Liver (tissue), 9 donors: ENCODE results near the gene EME1. TPM values are rescaled to one million over a fixed set of nuclear protein-coding genes. Genes with fewer than 3 reads are reported as not detected.

Source experiments
- DNase-seq: peaks from one replicate; pipeline ENCODE4 v3.0.0-alpha.2; 2017; ENCODE audit warnings: low spot score
- H3K27ac ChIP-seq, 2 donors: one replicate each; pipeline ENCODE4 v1.7.0; 2013; ENCODE audit warnings: inconsistent platforms in 2 of 2, low read length in 2 of 2, control low read depth in 1 of 2, low read depth in 1 of 2, mild to moderate bottlenecking in 1 of 2
- H3K27me3 ChIP-seq, 4 donors: one replicate each; pipeline versions ENCODE4 v1.6.1 to v1.7.0; 2013; ENCODE audit warnings: low read length in 3 of 4, inconsistent platforms in 1 of 4, mild to moderate bottlenecking in 1 of 4, moderate library complexity in 1 of 4; ENCODE audit not compliant: control insufficient read depth in 4 of 4, insufficient read depth in 4 of 4
- H3K36me3 ChIP-seq, 4 donors: one replicate each; pipeline versions ENCODE4 v1.6.1 to v1.7.0; 2013; ENCODE audit warnings: low read length in 3 of 4, mild to moderate bottlenecking in 3 of 4, low read depth in 1 of 4, moderate library complexity in 1 of 4; ENCODE audit not compliant: control insufficient read depth in 4 of 4, insufficient read depth in 3 of 4
- H3K4me1 ChIP-seq, 4 donors: one replicate each; pipeline versions ENCODE4 v1.6.1 to v1.7.0; 2013; ENCODE audit warnings: low read length in 3 of 4, mild to moderate bottlenecking in 3 of 4, moderate library complexity in 1 of 4; ENCODE audit not compliant: control insufficient read depth in 4 of 4, insufficient read depth in 4 of 4
- H3K4me3 ChIP-seq, 3 donors: one replicate each; pipeline versions ENCODE4 v1.6.1 to v1.7.0; 2013; ENCODE audit warnings: low read length in 3 of 3, control low read depth in 1 of 3, low read depth in 1 of 3, mild to moderate bottlenecking in 1 of 3
- H3K9ac ChIP-seq, 2 donors: one replicate each; pipeline ENCODE4 v1.7.0; 2013; ENCODE audit warnings: low read length in 2 of 2, mild to moderate bottlenecking in 2 of 2, moderate library complexity in 2 of 2, control low read depth in 1 of 2, low read depth in 1 of 2
- H3K9me3 ChIP-seq, 4 donors: one replicate each; pipeline versions ENCODE4 v1.6.1 to v1.7.0; 2013; ENCODE audit warnings: low read length in 3 of 4; ENCODE audit not compliant: control insufficient read depth in 4 of 4
- CTCF ChIP-seq: fragments of 150-350 bp; IDR thresholded peaks from 2 replicates; pipeline ENCODE4 v1.5.1; 2017; ENCODE audit warnings: improper control_type of control experiment, low read depth, low read length; ENCODE audit not compliant: missing input control
- EGR1 ChIP-seq, 2 donors: IDR thresholded peaks; 2 replicates each; pipeline ENCODE4 v1.6.1; 2016 to 2018; ENCODE audit warnings: antibody characterized with exemption in 2 of 2, low read depth in 2 of 2
- FOXA1 ChIP-seq: IDR thresholded peaks from 2 replicates; pipeline ENCODE4 v1.6.1; 2016; ENCODE audit warnings: antibody characterized with exemption
- FOXA2 ChIP-seq: IDR thresholded peaks from 2 replicates; pipeline ENCODE4 v1.6.1; 2016; ENCODE audit warnings: antibody characterized with exemption
- GABPA ChIP-seq, 2 donors: IDR thresholded peaks in 1 of 2; conservative IDR thresholded peaks in 1 of 2; 2 replicates each; pipeline ENCODE4 v1.6.1; 2016; ENCODE audit warnings: antibody characterized with exemption in 2 of 2, mild to moderate bottlenecking in 1 of 2, moderate library complexity in 1 of 2
- HNF4A ChIP-seq, 2 donors: conservative IDR thresholded peaks; 2 replicates each; pipeline ENCODE4 v1.6.1; 2016; ENCODE audit warnings: antibody characterized with exemption in 2 of 2, mild to moderate bottlenecking in 2 of 2
- HNF4G ChIP-seq: IDR thresholded peaks from 2 replicates; pipeline ENCODE4 v1.6.1; 2016; ENCODE audit warnings: antibody characterized with exemption
- JUND ChIP-seq, 2 donors: IDR thresholded peaks; 2 replicates each; pipeline ENCODE4 v1.6.1; 2016; ENCODE audit warnings: antibody characterized with exemption in 2 of 2
- NR2F2 ChIP-seq: IDR thresholded peaks from 2 replicates; pipeline ENCODE4 v1.6.1; 2016; ENCODE audit warnings: antibody characterized with exemption
- RAD21 ChIP-seq, 2 donors: IDR thresholded peaks; 2 replicates each; pipeline ENCODE4 v1.6.1; 2016; ENCODE audit warnings: antibody characterized with exemption in 2 of 2, mild to moderate bottlenecking in 2 of 2
- SP1 ChIP-seq: IDR thresholded peaks from 2 replicates; pipeline ENCODE4 v1.6.1; 2018; ENCODE audit warnings: antibody characterized with exemption, mild to moderate bottlenecking
- YY1 ChIP-seq: IDR thresholded peaks from 2 replicates; pipeline ENCODE4 v1.6.1; 2016; ENCODE audit warnings: antibody characterized with exemption, mild to moderate bottlenecking
- WGBS: extraction: QIAGEN DNeasy Blood & Tissue Kit; methylation state at CpG from one replicate; pipeline ENCODE4 v1.1.7; 2013; 5-methylcytosine and 5-hydroxymethylcytosine counted together
- polyA plus RNA-seq, 2 donors: library from polyadenylated mRNA; stranded (reverse) in 1 of 2; unstranded in 1 of 2; fragments of 200-250 nt in 1 of 2; fragments of >200 nt in 1 of 2; fragmentation: Nextera tagmentation in 1 of 2; extraction: Ambion mirVana in 1 of 2; gene quantifications; one replicate each; pipeline versions ENCODE4 v1.2.1 to v1.2.3, GENCODE V29; 2013 to 2015
- total RNA-seq, 2 donors: library from RNA; depleted of rRNA; stranded (reverse); fragments of >200 nt; gene quantifications; one replicate each; pipeline ENCODE4 v1.2.3, GENCODE V29; 2014
- TF ChIP-seq, protein P1 (sequence below): IDR thresholded peaks from 2 replicates; pipeline ENCODE4 v1.6.1; 2016; ENCODE audit warnings: antibody characterized with exemption
- TF ChIP-seq, protein P2 (sequence below): IDR thresholded peaks from 2 replicates; pipeline ENCODE4 v1.6.1; 2016; ENCODE audit warnings: antibody characterized with exemption, mild to moderate bottlenecking
- donor health status: healthy.
- donor health status: healthy.
- donor health status: healthy.
- donor health status: healthy.
- donor health status: healthy.

EME1 gene
- total and polyA plus RNA-seq, 4 donors: 0.08 to 3.4 (median 0.35) TPM

DNA sequence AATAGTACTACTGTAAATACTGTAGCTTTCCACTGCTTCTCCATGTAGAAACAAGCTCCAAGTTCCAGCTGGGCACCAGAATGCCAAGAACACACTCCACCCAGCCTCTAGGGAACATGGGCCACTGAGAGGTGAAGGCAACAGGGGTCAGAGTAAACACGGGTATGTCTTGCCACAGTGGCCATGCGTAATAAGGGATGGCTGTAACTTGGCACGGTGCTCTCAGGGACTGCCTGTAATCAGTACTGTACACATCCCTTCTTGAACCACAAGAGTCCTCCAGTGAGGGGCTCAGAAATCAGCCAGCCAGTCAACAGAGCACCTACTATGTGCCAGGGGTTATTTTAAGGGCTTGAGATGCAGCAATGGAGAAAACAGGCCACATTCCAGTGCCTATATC lies 13.5 kb downstream of the EME1 start:
- Histone ChIP-seq H3K4me3 (no peak overlapping the region), H3K36me3 (peaks cover 16 to 96% (median 78%) of the 10 kb centered on the region in 4 donors), H3K27me3 (no peaks in the 10 kb centered on the region), H3K27ac (no peak overlapping the region), H3K9me3 (no peaks in the 10 kb centered on the region), H3K9ac (no peak overlapping the region), H3K4me1 (no peaks in the 10 kb centered on the region)
- TF ChIP-seq NR2F2 (no peak), EGR1 (IDR thresholded peaks at IDR 0.05; ENCODE audit: low read depth in 2 of 2) (no peak), SP1 (no peak), CTCF (no peak), YY1 (no peak), JUND (IDR thresholded peaks at IDR 0.05) (no peak), RAD21 (IDR thresholded peaks at IDR 0.05) (no peak), FOXA2 (no peak), GABPA (IDR thresholded peaks at IDR 0.05 in 1 of 2, conservative IDR thresholded peaks at IDR 0.05 in 1 of 2) (no peak), HNF4G (no peak), HNF4A (conservative IDR thresholded peaks at IDR 0.05) (no peak)
- TF ChIP-seq, protein P1, sequence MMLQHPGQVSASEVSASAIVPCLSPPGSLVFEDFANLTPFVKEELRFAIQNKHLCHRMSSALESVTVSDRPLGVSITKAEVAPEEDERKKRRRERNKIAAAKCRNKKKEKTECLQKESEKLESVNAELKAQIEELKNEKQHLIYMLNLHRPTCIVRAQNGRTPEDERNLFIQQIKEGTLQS: no peak
- TF ChIP-seq, protein P2, sequence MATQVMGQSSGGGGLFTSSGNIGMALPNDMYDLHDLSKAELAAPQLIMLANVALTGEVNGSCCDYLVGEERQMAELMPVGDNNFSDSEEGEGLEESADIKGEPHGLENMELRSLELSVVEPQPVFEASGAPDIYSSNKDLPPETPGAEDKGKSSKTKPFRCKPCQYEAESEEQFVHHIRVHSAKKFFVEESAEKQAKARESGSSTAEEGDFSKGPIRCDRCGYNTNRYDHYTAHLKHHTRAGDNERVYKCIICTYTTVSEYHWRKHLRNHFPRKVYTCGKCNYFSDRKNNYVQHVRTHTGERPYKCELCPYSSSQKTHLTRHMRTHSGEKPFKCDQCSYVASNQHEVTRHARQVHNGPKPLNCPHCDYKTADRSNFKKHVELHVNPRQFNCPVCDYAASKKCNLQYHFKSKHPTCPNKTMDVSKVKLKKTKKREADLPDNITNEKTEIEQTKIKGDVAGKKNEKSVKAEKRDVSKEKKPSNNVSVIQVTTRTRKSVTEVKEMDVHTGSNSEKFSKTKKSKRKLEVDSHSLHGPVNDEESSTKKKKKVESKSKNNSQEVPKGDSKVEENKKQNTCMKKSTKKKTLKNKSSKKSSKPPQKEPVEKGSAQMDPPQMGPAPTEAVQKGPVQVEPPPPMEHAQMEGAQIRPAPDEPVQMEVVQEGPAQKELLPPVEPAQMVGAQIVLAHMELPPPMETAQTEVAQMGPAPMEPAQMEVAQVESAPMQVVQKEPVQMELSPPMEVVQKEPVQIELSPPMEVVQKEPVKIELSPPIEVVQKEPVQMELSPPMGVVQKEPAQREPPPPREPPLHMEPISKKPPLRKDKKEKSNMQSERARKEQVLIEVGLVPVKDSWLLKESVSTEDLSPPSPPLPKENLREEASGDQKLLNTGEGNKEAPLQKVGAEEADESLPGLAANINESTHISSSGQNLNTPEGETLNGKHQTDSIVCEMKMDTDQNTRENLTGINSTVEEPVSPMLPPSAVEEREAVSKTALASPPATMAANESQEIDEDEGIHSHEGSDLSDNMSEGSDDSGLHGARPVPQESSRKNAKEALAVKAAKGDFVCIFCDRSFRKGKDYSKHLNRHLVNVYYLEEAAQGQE: no peak
- no peak for DNase-seq
- 71% methylated on average over 3 of the region's 3 CpGs for WGBS

- no peaks in the 10 kb centered on the region for H3K9me3 ChIP-seq
- H3K4me1 ChIP-seq: peaks cover 0 to 15% (median 6%) of the 10 kb centered on the region in 4 donors
- H3K4me3 ChIP-seq: no peak overlapping the region
- peaks cover 24 to 96% (median 79%) of the 10 kb centered on the region in 4 donors for H3K36me3 ChIP-seq
- TF ChIP-seq JUND (IDR thresholded peaks at IDR 0.05): no peak
- TF ChIP-seq SP1: no peak
- no peaks in the 10 kb centered on the region for H3K27me3 ChIP-seq
- whole genome bisulfite sequencing: 97% methylated on average over 3 of the region's 3 CpGs
- H3K27ac ChIP-seq: no peak overlapping the region
- no peak overlapping the region for H3K9ac ChIP-seq
- no peak for DNase-seq
These were observed 15.7 kb downstream of the EME1 start for GRCh38 chr17:50388728-50389127.

GRCh38 chr17:50389534-50389933 lies 16.5 kb downstream of the EME1 start:
- no peak for DNase-seq
- no peak overlapping the region for H3K9ac ChIP-seq
- H3K4me1 ChIP-seq: peaks cover 0 to 15% (median 9%) of the 10 kb centered on the region in 4 donors
- 98% methylated on average over 6 of the region's 6 CpGs for WGBS
- no peak overlapping the region for H3K4me3 ChIP-seq
- TF ChIP-seq YY1 (no peak), FOXA1 (no peak)
- TF ChIP-seq, protein P2: no peak
- H3K27me3 ChIP-seq: no peaks in the 10 kb centered on the region
- H3K36me3 ChIP-seq: peaks cover 18 to 96% (median 80%) of the 10 kb centered on the region in 4 donors
- no peak overlapping the region for H3K27ac ChIP-seq
- no peaks in the 10 kb centered on the region for H3K9me3 ChIP-seq
